Measurements from ENCODE around the gene THSD8. TPM values are rescaled to one million over a fixed set of nuclear protein-coding genes. Genes with fewer than 3 reads are reported as not detected.

THSD8 gene
- total RNA-seq, 1 experiment from 2014 or later: 14.5 TPM

DNA sequence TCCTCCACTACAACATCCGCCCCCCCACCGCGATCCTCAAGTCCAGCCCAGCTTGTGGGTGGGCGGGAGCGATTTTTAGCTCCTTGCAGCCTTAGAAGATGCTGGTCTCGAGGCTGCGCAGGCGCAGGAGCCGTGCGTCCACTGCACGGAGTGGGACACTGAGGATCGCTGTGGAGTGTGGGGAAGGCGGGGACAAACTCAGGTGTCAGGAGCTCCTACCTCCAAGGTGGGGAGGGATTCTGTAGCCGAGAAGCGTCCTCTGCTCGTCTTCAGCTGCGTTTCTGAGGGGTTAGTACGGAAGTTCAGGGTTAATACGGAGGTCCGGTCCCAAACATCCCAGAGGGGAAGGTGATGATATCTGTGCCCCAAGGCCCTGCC lies 32.7 kb downstream of the THSD8 start, which contains the start of gene RTBDN:
Gene RTBDN, minus strand, starts transcription at position 14 of the 378 bp plus-strand sequence. CDS start 4,600 bp downstream, outside the sequence.
- intact Hi-C loops (cut with micrococcal nuclease): no loop called here
- H3K27ac Mint-ChIP-seq (ENCODE audit: low read depth, unreplicated experiment): no peak within 1 kb of the TSS
- TF ChIP-seq, protein P1, sequence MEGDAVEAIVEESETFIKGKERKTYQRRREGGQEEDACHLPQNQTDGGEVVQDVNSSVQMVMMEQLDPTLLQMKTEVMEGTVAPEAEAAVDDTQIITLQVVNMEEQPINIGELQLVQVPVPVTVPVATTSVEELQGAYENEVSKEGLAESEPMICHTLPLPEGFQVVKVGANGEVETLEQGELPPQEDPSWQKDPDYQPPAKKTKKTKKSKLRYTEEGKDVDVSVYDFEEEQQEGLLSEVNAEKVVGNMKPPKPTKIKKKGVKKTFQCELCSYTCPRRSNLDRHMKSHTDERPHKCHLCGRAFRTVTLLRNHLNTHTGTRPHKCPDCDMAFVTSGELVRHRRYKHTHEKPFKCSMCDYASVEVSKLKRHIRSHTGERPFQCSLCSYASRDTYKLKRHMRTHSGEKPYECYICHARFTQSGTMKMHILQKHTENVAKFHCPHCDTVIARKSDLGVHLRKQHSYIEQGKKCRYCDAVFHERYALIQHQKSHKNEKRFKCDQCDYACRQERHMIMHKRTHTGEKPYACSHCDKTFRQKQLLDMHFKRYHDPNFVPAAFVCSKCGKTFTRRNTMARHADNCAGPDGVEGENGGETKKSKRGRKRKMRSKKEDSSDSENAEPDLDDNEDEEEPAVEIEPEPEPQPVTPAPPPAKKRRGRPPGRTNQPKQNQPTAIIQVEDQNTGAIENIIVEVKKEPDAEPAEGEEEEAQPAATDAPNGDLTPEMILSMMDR (IDR thresholded peaks at IDR 0.05; ENCODE audit: unreplicated experiment): no peak
- no peak for DNase-seq (ENCODE audit: unreplicated experiment)
- peaks cover 29% of the 10 kb centered on the region for H3K27me3 Mint-ChIP-seq (ENCODE audit: insufficient read depth, unreplicated experiment)
- ChIA-PET POLR2A (no interaction called here), CTCF (interaction anchor here (0.7 to 2.1 kb wide), 3 partner anchors 13 to 119 kb away, joined by 3 to 11 read pairs (median 4); no protein-coding TSS in a partner anchor)
- H3K36me3 Mint-ChIP-seq (ENCODE audit: insufficient read depth, unreplicated experiment): no peaks in the 10 kb centered on the region
- H3K4me1 Mint-ChIP-seq (ENCODE audit: insufficient read depth, unreplicated experiment): peaks cover 22% of the 10 kb centered on the region
- H3K4me3 Mint-ChIP-seq (ENCODE audit: unreplicated experiment): peak within 1 kb of the TSS; percentile 56
- no TSS peak for BruUV-seq (replicated peaks)
- no peaks in the 10 kb centered on the region for H3K9me3 Mint-ChIP-seq (ENCODE audit: unreplicated experiment)

GRCh38 chr19:12834976-12835757 lies 33.3 kb downstream of the THSD8 start:
- Mint-ChIP-seq H3K36me3 (ENCODE audit: insufficient read depth, unreplicated experiment) (no peaks in the 10 kb centered on the region), H3K4me1 (ENCODE audit: insufficient read depth, unreplicated experiment) (peaks cover 22% of the 10 kb centered on the region), H3K27me3 (ENCODE audit: insufficient read depth, unreplicated experiment) (peaks cover 34% of the 10 kb centered on the region), H3K4me3 (ENCODE audit: unreplicated experiment) (peak overlapping the region; percentile 56), H3K27ac (ENCODE audit: low read depth, unreplicated experiment) (no peak overlapping the region), H3K9me3 (ENCODE audit: unreplicated experiment) (no peaks in the 10 kb centered on the region)
- TF ChIP-seq, protein P1 (IDR thresholded peaks at IDR 0.05; ENCODE audit: unreplicated experiment): no peak
- ChIA-PET POLR2A (interaction anchor here (0.6 kb wide), 1 partner anchor 9 kb away, joined by 4 read pairs; no protein-coding TSS in a partner anchor), CTCF (interaction anchor here (2.1 kb wide), 1 partner anchor 12 kb away, joined by 11 read pairs; no protein-coding TSS in a partner anchor)
- DNase-seq (ENCODE audit: unreplicated experiment): no peak
- BruUV-seq (replicated peaks): no TSS peak
- intact Hi-C loops (cut with micrococcal nuclease): loop anchor here (5.0 kb wide), 1 partner anchor 33 kb away; the partner anchor contains the start of genes PRDX2 and THSD8

DNA sequence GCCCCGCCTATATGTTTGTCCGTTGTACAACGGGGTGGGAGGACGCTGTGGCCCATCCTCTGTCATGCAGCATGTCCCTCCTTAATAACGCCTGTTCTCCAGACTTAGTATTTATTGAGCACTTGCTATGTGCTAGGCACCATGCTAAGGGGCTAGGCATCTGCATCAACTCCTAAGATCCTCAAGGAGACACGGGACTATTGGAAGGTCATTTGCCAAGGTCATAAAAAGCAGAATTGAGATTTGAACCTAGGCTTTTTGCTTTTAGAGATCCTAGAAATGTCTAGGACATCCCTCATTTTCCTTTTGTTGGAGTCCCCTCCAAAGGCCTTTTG lies 34.6 kb downstream of the THSD8 start:
- H3K27ac Mint-ChIP-seq (ENCODE audit: low read depth, unreplicated experiment): no peak overlapping the region
- BruUV-seq (replicated peaks): no TSS peak
- intact Hi-C loops (cut with micrococcal nuclease): loop anchor here (5.0 kb wide), 1 partner anchor 34 kb away; the partner anchor contains the start of genes PRDX2 and THSD8
- H3K4me3 Mint-ChIP-seq (ENCODE audit: unreplicated experiment): peak overlapping the region; percentile 47
- H3K27me3 Mint-ChIP-seq (ENCODE audit: insufficient read depth, unreplicated experiment): peaks cover 28% of the 10 kb centered on the region
- DNase-seq (ENCODE audit: unreplicated experiment): no peak
- no peaks in the 10 kb centered on the region for H3K36me3 Mint-ChIP-seq (ENCODE audit: insufficient read depth, unreplicated experiment)
- no peaks in the 10 kb centered on the region for H3K9me3 Mint-ChIP-seq (ENCODE audit: unreplicated experiment)
- ChIA-PET CTCF (interaction anchor here (1.5 kb wide), 1 partner anchor 11 kb away, joined by 18 read pairs; no protein-coding TSS in a partner anchor), POLR2A (interaction anchor here (0.6 to 1.5 kb wide), 5 partner anchors 13 to 160 kb away, joined by 3 to 7 read pairs (median 4); partner anchors contain the start of genes JUNB and RNASEH2A)
- TF ChIP-seq, protein P1 (IDR thresholded peaks at IDR 0.05; ENCODE audit: unreplicated experiment): no peak
- H3K4me1 Mint-ChIP-seq (ENCODE audit: insufficient read depth, unreplicated experiment): peaks cover 22% of the 10 kb centered on the region

DNA sequence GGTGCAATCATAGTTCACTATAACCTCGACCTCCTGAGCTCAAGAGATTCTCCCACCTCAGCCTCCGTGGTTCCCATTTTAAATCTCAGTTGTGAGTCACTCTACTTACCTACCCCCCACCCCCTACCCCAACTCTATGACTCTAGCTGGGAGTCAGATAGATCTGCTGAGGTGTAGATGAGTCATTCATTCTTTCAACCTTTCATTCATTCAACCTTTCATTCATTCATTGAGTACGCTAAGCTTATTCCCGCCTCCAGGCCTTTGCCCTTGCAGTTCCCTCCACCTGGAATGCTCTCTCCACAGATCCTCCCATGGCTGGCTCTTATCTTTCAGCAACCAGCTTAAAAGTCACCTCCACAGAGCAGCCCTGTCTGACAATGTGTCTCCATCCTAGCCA lies 35.4 kb downstream of the THSD8 start:
- Mint-ChIP-seq H3K27me3 (ENCODE audit: insufficient read depth, unreplicated experiment) (peaks cover 21% of the 10 kb centered on the region), H3K4me1 (ENCODE audit: insufficient read depth, unreplicated experiment) (peaks cover 22% of the 10 kb centered on the region), H3K36me3 (ENCODE audit: insufficient read depth, unreplicated experiment) (no peaks in the 10 kb centered on the region), H3K9me3 (ENCODE audit: unreplicated experiment) (no peaks in the 10 kb centered on the region), H3K4me3 (ENCODE audit: unreplicated experiment) (no peak overlapping the region), H3K27ac (ENCODE audit: low read depth, unreplicated experiment) (no peak overlapping the region)
- no TSS peak for BruUV-seq (replicated peaks)
- intact Hi-C loops (cut with micrococcal nuclease): loop anchor here (5.0 kb wide), 1 partner anchor 35 kb away; the partner anchor contains the start of genes PRDX2 and THSD8
- DNase-seq (ENCODE audit: unreplicated experiment): peak; percentile 24
- TF ChIP-seq, protein P1 (IDR thresholded peaks at IDR 0.05; ENCODE audit: unreplicated experiment): no peak
- ChIA-PET POLR2A (interaction anchor here (0.6 to 1.5 kb wide), 5 partner anchors 12 to 241 kb away, joined by 3 to 7 read pairs (median 3); partner anchors contain the start of genes JUNB and RNASEH2A), CTCF (interaction anchor here (0.6 to 1.5 kb wide), 5 partner anchors 10 to 1515 kb away, joined by 3 to 18 read pairs (median 5); no protein-coding TSS in a partner anchor)
